ENCODE data around the gene ERVFRD-1.
"Not testable (repeated sequence)": the region's sequence is repeated elsewhere in the genome, so short reads cannot be mapped to it uniquely, and the experiment has no call there.

The ERVFRD-1 gene

DNA sequence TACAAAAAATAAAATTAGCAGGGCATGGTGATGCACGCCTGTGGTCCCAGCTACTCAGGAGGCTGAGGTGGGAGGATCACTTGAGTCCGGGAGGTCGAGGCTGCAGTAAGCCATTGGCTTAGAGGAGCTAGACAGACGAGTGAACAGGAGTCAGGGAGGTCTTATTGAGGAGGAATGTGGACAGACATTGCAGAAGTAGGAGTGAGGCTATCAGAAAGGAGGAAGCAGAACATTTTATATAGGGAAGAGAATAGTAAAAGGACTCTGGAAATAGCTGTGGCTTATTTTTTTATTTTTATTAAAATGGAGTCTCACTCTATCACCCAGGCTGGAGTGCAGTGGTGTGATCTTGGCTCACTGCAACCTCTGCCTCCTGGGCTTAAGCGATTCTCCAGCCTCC, 20.4 kb downstream of the ERVFRD-1 start:
- not testable (repeated sequence) for DNase-seq (ENCODE audit: low read depth)

DNA sequence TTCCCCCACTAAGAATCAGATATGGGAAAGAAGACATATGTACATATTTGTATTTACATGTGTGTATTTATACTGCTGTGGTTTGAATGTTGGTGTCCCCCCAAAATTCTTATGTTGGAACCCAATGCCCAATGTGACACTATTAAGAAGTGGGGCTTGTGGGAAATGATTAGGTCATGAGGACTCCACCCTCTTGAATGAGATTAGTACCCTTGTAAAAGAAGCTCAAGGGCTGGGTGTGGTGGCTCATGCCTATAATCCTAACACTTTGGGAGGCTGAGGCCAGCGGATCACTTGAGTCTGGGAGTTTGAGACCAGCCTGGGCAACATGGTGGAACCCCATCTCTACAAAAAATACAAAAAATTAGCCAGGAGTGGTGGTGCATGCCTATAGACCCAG, 21.8 kb downstream of the ERVFRD-1 start:
- DNase-seq (ENCODE audit: low read depth) = no peak

DNA sequence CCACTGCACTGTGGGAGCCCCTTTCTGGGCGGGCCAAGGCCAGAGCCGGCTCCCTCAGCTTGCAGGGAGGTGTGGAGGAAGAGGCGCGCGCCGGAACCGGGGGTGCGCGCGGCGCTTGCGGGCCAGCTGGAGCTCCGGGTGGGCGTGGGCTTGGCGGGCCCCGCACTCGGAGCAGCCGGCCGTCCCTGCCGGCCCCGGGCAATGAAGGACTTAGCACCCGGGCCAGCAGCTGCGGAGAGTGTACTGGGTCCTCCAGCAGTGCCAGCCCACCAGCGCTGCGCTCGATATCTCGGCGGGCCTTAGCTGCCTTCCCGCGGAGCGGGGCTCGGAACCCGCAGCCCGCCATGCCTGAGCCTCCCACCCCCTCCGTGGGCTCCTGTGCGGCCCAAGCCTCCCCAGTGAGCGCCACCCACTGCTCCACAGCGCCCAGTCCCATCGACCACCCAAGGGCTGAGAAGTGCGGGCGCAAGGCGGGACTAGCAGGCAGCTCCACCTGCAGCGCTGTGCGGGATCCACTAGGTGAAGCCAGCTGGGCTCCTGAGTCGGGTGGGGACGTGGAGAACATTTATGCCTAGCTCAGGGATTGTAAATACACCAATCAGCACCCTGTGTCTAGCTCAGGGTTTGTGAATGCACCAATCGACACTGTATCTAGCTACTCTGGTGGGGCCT, 24.2 kb downstream of the ERVFRD-1 start:
- DNase-seq (ENCODE audit: low read depth) = not testable (repeated sequence)

DNA sequence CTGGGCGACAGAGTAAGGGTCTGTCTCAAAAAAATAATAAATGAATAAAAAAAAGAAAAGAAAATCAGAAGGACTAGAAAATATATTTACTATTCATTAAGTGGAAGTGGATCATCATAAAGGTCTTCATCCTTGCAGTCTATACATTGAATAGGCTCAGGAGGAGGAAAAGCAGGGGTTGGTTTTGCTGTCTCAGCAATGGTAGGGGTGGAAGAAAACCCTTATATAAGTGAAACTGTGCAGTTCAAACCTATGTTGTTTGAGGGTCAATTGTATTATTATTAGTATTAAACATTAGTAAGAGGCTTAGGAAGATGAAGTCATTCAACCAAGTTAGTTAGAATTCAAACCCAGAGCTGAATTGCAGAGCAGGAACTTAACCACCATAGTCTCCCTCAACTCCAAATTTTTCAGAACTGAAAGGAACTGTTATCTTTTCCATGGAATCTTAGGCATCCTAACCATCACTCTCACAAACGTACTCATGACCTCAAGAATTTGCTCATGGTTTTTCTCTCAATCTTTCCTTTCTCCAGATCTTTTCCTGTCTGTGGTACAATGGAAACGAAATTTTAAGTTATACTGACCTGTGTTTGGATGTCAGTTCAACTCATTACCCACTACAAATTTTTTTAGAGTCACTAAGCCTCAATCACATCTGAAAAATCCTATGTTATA, 25.6 kb downstream of the ERVFRD-1 start:
- no peak for DNase-seq (ENCODE audit: low read depth)

DNA sequence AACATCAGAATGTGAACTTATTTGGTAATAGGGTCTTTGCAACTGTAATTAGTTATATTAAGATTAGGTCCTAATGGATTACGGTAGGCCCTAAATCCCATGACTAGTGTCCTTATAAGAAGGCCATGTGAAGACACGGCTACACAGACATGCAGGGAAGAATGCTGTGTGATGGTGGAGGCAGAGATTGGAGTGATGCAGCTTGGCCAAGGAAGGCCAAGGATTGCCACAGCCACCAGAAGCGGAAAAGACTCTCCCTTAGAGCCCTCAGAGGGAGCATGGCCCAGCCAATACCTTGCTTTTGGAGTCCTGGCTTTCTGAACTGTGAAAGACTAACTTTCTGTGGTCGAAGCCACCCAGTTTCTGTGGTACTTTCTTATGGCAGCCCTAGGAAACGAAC, 27.6 kb downstream of the ERVFRD-1 start:
- no peak for DNase-seq (ENCODE audit: low read depth)

DNA sequence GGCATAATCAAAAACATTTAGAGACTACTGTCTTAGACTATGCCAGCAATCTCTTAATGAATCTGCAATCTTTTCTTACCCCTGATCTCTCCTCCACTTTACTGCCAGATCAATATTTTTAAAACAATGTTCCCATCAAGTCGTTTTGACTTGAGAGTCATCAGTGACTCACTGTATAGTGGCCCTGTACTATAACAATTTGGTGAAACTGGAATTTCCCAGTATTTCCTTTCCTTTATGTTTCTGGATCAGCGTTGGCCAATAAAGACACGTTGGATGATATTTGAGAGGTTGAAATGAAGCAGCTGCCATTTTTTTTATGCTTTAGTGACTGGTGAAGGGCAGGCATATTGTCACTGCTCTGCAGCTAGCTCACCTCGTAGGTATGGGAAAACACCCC, 28.0 kb downstream of the ERVFRD-1 start:
- no peak for DNase-seq (ENCODE audit: low read depth)

DNA sequence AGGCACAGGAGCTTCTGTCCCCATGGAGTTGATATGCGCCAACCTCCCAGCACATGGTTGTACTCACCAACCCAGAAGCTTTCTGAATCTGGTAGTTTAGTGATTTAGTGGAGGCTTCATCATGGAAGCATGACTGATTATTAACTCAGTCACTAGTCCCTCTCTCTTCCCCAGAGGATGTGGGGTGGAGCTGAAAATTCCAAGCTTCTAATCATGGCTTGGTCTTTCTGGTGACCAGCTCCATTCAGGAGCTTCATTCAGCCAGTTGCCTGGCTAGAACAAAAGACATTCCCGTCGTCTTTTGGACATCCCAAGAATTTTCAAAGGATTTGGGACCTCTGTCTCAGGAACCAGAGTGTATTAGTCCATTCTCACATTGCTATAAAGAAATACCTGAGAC, 31.2 kb downstream of the ERVFRD-1 start:
- DNase-seq (ENCODE audit: low read depth) = no peak

DNA sequence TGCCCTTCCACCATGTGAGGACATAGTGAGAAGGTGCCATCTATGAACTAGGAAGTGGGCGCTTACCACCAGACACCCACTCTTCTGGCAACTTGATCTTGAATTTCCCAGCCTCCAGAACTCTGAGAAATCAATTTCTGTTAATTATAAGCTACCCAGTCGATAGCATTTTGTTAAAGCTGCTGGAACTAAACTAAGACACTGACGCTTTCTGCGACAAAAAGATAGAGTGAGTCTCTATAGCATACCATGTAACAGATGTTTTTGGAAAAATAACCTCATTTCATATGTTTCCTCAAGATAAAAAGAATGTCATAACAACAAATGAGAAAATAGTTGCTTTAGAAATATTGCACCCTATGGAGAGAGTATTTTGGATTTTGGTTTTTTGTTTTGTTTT, 33.3 kb downstream of the ERVFRD-1 start:
- no peak for DNase-seq (ENCODE audit: low read depth)

DNA sequence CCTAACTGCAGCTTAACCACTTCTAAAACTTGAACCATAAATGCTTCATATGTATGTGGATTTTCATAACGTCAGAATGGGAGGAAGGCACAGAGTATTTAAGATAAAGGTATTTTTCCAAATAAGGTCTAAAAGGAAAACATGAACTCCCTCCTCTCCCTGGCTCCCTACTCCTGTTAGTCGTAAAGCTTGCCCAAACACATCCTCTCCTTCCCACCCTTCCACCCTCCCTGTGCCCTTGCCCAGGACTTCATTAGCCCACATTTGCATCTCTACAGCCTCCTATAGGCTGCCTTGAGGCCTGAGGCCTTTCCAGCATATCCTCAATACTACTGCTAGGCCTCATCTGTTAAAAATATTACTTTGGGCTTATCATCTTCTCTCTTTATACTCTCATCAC, 35.0 kb downstream of the ERVFRD-1 start:
- DNase-seq (ENCODE audit: low read depth) = no peak

DNA sequence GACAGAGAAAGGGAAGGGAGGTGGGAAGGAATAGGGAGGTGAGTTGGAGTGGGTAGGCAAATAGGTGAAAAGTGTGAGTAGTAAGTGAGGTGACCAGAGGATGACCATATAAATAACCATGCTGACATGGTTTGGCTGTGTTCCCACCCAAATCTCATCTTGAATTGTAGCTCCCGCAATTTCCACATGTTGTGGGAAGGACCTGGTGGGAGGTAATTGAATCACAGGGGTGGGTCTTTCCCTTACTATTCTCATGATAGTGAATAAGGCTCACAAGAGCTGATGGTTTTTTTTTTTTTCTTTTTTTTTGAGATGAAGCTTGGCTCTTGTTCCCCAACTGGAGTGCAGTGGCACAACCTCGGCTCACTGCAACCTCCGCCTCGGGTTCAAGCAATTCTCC, 39.4 kb downstream of the ERVFRD-1 start:
- no peak for DNase-seq (ENCODE audit: low read depth)

DNA sequence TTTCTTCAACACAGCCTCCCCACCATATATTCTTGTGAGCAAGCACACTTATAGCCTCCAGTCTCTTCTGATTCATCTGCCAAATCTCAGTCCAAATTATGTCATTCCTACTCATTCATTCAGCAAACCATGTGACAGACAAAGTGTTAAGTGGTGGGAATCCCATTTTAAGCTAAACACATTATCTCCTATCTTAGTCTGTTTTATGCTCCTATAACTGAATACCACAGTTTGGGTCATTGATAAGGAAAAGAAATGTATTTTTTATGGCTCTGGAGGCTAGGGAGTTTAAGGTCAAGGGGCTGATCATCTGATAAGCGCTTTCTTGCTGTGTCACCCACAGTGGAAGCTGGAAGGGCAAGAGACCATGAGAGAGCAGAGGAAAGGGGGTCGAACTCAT, 41.8 kb downstream of the ERVFRD-1 start:
- DNase-seq (ENCODE audit: low read depth) = no peak

DNA sequence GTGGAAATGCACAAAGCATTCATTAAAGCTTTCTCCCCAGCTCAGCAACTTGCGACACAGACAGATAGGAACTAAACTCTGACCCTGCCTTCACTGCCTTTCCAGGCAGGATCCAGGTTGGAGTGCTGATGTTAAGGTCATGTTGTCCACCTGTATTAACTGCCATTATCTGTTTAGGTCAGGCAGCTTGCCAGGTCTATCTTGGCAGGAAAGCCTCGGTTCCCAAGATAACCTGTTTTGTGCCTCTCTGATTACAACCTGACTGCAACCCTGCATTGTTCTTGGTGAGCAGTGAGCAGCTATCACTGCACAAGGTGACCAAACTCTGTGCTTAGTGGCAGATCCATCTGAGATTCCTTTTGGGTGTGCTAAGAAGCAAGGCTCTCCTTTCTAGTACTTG, 44.2 kb downstream of the ERVFRD-1 start:
- no peak for DNase-seq (ENCODE audit: low read depth)

DNA sequence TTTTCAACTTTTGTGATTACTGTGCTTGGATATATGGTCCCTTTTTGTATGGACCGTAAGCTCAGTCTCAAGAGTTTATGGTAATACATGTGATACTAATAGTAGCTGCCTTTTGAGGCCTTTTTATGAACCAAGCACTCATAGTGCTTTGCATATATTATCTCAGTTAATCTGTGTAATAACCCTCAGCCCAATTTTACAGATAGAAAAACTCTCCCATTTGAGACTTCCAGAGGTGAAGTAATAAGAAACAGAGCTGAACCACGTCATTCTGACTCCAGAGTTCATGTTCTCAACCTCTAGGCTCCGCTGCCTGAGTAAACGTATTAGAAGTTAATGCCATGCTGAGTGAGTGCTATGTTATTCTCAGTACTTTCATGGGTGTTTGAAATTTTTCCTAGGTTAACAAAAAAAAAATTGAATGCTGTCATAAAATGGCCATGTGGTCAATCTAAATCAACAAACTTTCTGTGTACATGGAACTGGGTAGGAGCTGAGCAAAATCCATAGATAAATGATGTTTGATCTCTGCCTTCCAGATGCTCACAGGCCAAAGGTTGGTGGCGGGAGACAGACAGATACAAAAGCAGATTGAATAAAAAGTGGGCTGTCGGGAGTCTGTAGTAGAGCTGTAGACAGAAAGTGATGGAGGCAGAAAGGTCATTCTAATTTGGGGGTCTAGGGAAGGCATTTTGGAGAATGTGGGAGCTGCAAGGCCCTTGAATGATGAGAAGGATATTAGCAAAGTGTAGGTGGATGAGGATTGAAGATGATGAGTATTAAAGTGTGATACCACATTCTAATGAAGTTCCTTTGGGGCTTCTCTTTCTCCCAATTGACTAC, 44.8 kb downstream of the ERVFRD-1 start:
- DNase-seq (ENCODE audit: low read depth) = no peak

DNA sequence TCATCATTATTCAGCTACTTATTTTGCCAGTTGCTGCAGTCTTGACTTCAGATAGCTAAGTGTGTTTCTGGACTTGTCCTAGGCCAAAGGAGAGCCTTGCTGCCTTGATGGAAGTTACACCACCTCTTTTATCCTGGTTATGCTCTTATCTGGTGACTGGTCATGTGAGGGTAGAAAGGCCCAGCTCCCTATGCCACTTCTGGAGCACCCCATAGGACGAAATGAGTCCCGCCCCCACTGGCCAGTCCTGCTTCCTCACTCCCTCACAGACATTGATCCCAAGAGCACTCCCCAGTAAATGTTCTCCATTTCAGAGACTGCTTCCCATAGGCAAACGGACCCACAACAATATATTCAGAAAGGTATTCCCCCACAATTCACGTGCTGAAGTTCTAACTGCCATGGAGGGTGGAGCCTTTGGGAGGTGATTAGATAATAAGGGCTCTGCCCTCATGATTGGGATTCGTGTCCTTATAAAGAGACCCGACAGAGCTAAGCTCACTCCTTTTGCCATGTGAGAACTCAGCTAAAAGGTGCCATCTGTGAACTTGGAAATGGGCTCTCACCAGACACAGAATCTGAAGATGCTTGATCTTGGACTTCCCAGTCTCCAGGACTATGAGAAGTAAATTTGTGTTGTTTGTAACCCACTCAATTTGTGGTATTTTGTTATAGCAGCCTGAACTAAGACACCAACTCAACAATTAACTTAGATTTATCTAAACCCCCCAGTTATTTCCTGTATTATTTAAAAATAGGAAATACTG, 45.9 kb downstream of the ERVFRD-1 start:
- no peak for DNase-seq (ENCODE audit: low read depth)

DNA sequence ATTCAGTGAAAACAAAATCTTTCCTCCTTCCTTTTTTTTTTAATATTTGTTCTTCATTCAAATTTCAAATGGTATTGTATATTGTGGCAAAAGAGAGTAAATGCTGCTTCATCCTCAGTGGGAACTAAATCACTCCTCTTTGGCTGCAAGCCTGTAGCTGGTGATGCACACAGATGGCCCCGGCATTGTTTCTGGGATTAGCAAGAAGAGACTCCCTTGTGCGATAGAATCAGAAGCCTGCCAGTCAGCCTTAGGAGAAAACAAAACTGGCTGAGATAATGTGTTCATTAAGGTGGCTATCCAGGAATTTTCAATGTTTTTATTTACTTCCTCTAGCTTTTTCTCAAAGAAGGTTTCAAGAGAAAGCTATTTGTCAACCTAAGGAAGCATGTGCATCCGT, 46.7 kb downstream of the ERVFRD-1 start:
- no peak for DNase-seq (ENCODE audit: low read depth)

DNA sequence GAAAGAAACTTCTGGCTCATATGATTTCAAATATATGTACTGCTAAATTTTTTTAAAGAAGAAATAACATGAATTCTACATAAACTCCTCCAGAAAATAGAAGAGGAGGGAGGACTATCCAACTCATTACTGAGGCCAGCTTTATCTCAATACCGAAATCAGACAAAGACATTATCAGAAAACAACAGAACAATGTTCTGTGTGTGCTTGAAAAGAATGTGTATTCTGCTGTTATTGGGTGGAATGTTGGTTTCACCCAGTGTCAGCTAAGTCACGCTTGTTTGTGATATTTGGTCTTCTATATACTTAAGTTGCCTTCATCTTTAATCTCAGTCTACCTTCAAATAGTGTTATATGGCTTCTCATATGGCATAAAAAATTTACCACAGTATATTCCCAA, 48.8 kb downstream of the ERVFRD-1 start:
- no peak for DNase-seq (ENCODE audit: low read depth)

DNA sequence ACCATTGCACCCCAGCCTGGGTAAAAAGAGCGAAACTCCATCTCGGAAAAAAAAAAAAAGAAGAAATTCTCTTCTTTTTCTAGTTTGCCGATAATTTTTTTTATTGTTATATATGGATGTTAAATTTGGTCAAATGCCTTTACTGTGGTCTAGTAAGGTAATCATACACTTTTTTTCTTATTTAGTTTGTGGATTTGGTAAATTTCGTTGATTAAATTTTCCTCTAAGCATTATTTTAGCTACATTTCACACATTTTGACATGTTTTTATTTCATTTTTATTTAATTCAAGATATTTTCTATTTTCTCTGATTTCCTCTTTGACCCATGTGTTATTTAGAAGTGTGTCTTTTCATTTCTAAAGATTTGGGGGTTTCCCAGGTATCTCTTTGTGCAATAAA, 49.4 kb downstream of the ERVFRD-1 start:
- DNase-seq (ENCODE audit: low read depth) = no peak

DNA sequence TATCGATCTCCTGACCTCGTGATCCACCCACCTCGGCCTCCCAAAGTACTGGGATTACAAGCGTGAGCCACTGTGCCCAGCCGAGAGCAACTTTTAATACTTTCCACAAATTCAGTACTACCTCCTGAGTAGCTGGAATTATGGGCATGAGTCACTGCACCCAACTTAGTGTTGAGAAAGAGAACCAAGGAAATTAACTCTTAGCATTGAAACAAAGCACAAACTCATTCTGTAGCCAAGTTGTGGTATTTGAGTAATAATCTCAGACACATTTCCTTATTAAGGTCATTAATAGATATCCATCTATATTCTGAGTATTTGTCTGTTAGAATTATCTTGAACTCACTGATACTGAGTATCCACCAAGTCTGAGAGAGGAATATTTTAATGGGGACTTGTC, 53.1 kb downstream of the ERVFRD-1 start:
- peak; percentile 17 for DNase-seq (ENCODE audit: low read depth)

DNA sequence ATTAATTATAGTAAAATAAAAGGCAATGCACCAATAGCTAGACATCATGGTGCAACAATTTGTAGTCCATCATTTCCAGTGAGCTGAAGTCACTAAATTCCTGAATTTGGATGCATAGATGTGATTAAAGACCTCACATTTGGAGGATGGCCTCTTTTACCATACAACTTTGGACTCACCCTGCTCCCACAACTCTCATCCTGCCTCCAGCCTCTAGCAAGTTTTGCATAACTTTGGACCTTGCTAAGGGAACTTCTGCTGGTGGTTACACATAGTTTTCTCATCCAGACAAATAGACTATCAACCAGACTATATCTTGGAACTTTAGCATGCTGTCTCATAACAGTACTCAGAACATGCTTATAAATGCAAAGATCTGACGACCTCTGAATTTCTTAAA, 54.7 kb downstream of the ERVFRD-1 start:
- DNase-seq (ENCODE audit: low read depth) = no peak

DNA sequence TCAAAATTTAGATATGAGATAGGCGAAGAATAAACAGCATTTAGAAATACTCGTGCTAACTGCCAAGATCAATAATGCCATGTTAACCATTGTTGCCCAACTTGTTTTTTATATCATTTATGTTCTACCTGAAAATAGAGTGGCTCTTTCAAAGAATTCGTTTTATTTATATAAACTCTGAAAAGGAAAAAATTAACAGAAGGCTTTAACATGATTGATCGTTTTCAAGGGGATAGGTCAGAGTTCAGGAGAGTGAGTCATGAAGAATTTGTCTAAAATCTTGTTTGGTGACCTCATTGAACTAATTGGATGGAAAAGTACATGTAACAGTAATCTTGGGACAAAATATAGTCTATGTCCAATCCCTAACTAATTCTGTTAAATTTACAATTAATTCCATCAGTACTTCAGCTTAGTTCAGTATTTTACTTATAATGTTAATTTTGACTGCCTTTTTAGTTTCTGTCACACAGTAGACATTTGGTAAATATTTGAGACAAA, 56.3 kb downstream of the ERVFRD-1 start:
- no peak for DNase-seq (ENCODE audit: low read depth)

DNA sequence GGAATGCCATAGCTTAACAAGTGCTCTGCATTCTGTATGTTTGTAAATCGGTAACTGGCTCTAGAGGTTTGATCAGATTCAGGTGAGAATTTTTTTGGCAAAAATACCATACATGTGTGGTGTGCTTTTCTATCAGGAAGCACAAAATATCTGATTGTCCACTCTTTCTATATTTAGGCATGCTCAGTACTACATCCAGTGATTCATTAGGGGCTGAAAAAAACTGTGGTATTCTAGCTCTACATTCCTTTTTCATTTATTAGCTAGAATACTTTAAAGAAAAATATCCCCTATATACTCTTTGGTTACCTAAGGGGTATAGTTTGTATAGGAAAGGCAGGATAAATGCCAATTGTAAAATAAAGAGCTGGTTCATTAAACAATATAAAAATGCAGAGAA, 56.8 kb downstream of the ERVFRD-1 start:
- no peak for DNase-seq (ENCODE audit: low read depth)

DNA sequence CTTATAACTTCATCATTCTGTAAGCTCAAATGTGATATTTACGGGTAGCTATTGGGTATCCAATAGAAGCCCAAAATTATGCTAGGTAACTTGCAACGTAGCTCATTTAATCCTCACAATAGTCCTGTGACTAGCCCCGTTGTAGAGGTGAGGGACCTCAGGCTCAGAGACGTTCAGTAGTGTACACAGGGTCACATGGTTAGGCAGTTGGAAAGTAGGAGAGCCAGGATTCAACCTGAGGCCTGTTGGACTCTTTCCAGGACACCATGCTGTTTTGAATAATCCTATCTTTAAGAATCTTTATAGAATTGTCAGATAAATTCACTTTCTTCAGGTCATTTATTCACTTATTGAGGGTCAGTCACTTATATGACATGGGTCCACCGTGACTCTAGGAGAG, 58.2 kb downstream of the ERVFRD-1 start:
- DNase-seq (ENCODE audit: low read depth) = no peak

Measured in fibroblast of gingiva (primary cell).